Activated CD8-positive, alpha-beta memory T cell treated with anti-CD3 and anti-CD28 coated beads for 36 hours (primary cell): ENCODE measurements around the gene INS. TPM values are rescaled to one million over a fixed set of nuclear protein-coding genes. Genes with fewer than 3 reads are reported as not detected.

Experiments
- CTCF ChIA-PET: fragments of 350-600 bp; sonication (Branson Sonifier 250); formaldehyde crosslinking; loops from one replicate; lab custom pipeline; 2021; ENCODE audit warnings: antibody characterized with exemption; lab: Charles Lee
- POLR2A ChIA-PET: fragments of 350-600 bp; sonication (Branson Sonifier 250); formaldehyde crosslinking; loops from one replicate; lab custom pipeline; 2021; ENCODE audit warnings: antibody characterized with exemption; lab: Charles Lee
- total RNA-seq, 2 experiments: library from RNA; stranded (reverse); gene quantifications; one replicate each; pipeline ENCODE4 v1.2.3, GENCODE V29; 2021

Gene INS
- total RNA-seq, 2 experiments from 2014 or later = not detected

DNA sequence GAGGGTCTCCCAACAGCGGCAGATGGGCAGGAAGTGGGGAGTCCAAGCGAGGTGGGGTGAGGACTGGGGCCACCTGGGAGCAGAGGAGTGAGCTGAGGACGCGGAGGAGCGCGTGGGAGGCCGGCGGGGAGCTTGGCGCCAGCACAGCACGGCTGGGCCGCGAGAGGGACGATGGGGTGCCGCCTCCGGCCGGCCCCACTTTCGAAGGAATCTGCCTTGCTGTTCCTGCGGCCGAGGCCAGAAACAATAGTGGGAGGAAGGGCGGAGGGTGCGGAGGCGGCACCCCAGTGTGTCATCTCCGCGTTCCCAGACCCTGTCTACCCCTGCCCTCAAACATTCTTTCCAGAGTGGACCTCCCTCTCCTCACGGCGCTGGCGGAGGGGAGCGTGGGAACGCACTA lies 5.5 kb downstream of the INS start:
- POLR2A ChIA-PET = no interaction called here
- CTCF ChIA-PET = interaction anchor here (1.3 to 16.3 kb wide), 8 partner anchors 8 to 505 kb away, joined by 3 to 444 read pairs (median 10); no protein-coding TSS in a partner anchor

GRCh38 chr11:2154889-2155288 lies 6.1 kb downstream of the INS start:
- ChIA-PET CTCF (interaction anchor here (1.3 to 16.3 kb wide), 6 partner anchors 13 to 461 kb away, joined by 3 to 444 read pairs (median 7); no protein-coding TSS in a partner anchor), POLR2A (no interaction called here)

GRCh38 chr11:2154195-2154585 lies 6.8 kb downstream of the INS start:
- ChIA-PET CTCF (interaction anchor here (0.9 to 16.3 kb wide), 10 partner anchors 11 to 460 kb away, joined by 3 to 444 read pairs (median 3); partner anchors contain the start of gene SYT8), POLR2A (no interaction called here)

DNA sequence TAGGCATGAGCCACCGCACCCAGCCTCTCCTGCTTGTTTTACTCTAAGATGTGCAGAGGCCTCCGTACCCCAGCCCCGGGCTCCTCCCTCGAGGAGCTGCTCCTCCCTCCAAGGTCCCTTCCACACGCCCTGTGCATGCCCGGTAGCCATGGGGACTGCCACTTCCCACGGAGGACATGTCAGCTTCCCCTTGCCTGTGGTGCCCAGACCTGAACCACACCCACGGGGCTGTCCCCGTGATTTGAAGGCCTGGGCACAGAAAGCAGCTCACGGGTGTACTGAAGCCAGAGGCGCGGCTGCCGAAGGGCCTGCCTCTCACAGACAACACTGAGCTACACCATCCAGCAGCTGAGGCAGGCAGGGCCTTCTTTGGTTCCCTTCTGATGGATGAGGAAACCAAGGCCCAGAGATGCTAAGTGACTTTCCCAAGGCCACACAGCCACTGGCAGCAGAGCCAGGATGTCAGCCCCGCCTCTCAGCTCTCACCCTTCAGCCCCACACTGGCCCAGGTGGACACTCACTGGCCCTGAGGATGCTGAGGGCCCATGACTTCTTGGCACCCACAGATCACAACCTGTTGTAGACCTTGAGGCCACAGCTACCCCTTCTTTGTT lies 7.3 kb downstream of the INS start:
- CTCF ChIA-PET = interaction anchor here (0.9 to 16.3 kb wide), 13 partner anchors 12 to 460 kb away, joined by 3 to 444 read pairs (median 3); partner anchors contain the start of gene SYT8
- POLR2A ChIA-PET = no interaction called here

DNA sequence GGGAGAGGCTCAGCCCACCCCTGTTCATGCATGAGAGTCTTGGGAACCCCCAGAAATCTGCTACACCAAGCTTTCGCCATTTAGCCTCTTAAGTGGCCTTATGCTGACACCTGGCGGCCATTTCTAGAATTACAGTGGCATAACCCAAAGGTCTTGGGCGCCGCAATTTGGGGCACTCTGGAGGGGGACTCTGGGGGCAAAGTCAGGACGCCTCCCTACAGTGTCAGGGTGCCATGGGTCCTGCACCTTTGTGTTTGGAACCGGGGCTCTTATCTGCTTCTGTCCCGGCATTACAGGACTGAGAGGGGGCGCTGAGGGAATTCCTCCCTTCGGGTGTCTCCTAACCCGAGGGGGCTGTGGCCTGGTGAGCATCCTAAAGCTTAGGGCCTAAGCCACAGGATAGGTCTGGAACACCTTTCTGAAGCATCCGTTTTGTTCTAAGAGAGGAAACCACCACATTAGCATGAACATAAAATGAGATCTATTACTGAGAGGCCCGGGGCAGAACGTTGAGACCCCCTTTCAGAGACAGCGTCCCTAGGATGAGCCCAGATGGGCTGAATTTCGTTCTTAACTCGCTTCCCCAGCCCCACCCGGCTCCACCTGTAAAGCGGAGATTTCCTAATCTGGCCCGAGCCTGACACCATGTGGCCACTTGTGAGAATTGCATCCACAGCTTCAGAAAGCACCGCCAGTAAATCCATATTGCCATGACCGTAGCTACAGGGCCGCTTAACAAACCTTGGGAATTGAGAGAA lies 9.3 kb downstream of the INS start:
- POLR2A ChIA-PET = interaction anchor here (0.7 kb wide), 1 partner anchor 116 kb away, joined by 4 read pairs; no protein-coding TSS in a partner anchor
- CTCF ChIA-PET = interaction anchor here (0.6 to 16.3 kb wide), 49 partner anchors 9 to 499 kb away, joined by 3 to 444 read pairs (median 4); partner anchors contain the start of genes C11orf21, IGF2, INS and SYT8

- POLR2A ChIA-PET = no interaction called here
- CTCF ChIA-PET = interaction anchor here (0.7 to 16.3 kb wide), 33 partner anchors 13 to 497 kb away, joined by 3 to 444 read pairs (median 5); partner anchors contain the start of genes C11orf21, IGF2, SYT8 and TSPAN32
Observed at GRCh38 chr11:2149864-2150847, 10.9 kb downstream of the INS start.

DNA sequence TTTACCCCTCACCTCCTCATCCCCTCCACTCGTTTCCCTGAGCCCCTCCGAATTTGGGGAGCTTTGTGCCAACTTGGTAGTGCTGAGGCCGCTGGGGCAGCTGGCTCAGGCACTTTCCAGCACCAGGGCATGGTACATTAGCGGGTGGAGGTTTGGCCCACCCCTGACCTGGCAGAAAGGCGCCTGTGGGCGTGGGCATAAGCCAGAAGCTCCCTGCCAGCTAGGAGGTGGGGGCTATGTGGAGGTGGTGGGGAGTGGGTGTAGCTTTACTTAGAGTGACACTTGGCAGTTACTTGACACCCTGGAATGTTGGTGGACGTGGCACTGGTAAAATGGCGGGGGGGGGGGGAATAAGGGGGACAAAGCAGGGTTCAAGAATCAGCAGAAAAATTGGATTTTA lies 11.5 kb downstream of the INS start:
- ChIA-PET CTCF (interaction anchor here (0.7 to 16.3 kb wide), 11 partner anchors 13 to 456 kb away, joined by 3 to 444 read pairs (median 5); partner anchors contain the start of gene IGF2), POLR2A (no interaction called here)

DNA sequence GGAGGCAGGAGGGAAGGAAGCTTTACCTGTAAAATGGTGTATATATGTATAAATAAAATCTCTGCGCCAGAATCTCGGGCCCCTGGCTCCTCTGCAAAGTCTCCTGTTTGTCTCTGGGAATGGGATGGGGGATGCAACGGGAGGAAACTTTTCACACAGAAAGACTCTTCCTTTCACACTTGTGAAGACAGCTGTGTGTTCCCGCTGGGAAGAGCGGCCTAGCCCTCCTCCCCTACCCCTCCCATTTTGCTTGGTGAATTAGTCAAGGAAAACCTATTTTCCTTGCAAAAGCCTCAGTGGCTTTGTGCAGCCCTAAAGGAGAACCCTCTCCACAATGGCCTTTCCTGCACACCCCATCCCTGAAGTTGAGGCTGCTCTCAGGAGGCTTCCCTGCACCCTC lies 12.4 kb downstream of the INS start:
- POLR2A ChIA-PET = interaction anchor here (1.0 kb wide), 1 partner anchor 114 kb away, joined by 3 read pairs; no protein-coding TSS in a partner anchor

GRCh38 chr11:2147391-2147790 lies 13.6 kb downstream of the INS start:
- ChIA-PET CTCF (interaction anchor here (1.4 to 16.3 kb wide), 5 partner anchors 9 to 495 kb away, joined by 3 to 444 read pairs (median 4); no protein-coding TSS in a partner anchor), POLR2A (no interaction called here)

More for the DNA sequence above, 12.4 kb downstream of the INS start:
- CTCF ChIA-PET = interaction anchor here (1.4 to 16.3 kb wide), 6 partner anchors 8 to 496 kb away, joined by 3 to 444 read pairs (median 6); partner anchors contain the start of gene IGF2

- ChIA-PET POLR2A (no interaction called here), CTCF (interaction anchor here (1.4 to 16.3 kb wide), 3 partner anchors 20 to 493 kb away, joined by 3 to 444 read pairs (median 3); no protein-coding TSS in a partner anchor)
Observed at GRCh38 chr11:2146051-2146450, 15.0 kb downstream of the INS start.

DNA sequence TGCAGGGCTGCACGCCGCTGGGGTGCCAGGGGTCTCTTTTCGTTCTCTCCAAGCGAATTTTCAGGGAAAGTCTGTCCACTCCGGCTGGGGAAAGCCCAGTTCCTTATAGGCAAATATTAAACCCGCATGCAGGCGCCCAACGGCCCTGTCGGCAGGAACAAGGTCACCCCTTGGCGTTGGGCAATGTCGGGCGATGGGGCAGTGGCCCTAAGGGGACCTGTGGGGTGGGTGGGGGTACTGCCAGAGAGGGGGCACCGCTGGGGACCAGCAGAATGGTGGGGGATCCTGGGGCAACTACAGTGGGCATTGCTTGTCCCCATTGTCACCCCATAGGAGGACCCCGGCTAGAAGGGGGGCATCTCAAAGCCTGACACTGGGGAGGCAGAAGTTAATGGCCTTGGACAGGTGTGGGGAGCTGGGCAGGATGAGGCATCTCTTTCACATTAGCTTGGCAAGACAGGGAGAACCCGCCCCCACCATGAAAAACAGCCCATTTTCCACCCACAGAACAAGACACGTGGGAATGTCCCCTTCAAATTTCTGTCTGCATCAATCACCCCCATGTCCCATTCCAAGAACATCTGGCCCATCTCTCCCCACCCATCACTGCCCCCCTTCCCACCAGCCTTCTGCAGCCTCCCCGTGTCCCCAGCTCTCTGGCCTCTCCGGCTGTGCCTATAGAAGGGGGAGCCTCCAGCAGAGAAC lies 16.3 kb downstream of the INS start:
- ChIA-PET CTCF (interaction anchor here (0.7 to 16.3 kb wide), 2 partner anchors 111 to 294 kb away, joined by 3 to 444 read pairs; no protein-coding TSS in a partner anchor), POLR2A (interaction anchor here (0.7 kb wide), 1 partner anchor 9 kb away, joined by 3 read pairs; no protein-coding TSS in a partner anchor)

- ChIA-PET CTCF (interaction anchor here (0.7 to 16.3 kb wide), 5 partner anchors 8 to 293 kb away, joined by 3 to 444 read pairs (median 3); no protein-coding TSS in a partner anchor), POLR2A (interaction anchor here (0.7 kb wide), 1 partner anchor 9 kb away, joined by 3 read pairs; no protein-coding TSS in a partner anchor)
Observed at GRCh38 chr11:2143799-2144543, 17.0 kb downstream of the INS start.

- ChIA-PET POLR2A (no interaction called here), CTCF (interaction anchor here (0.7 to 16.3 kb wide), 5 partner anchors 8 to 110 kb away, joined by 3 to 444 read pairs (median 7); no protein-coding TSS in a partner anchor)
Observed at GRCh38 chr11:2143477-2143798, 17.6 kb downstream of the INS start.

GRCh38 chr11:2142762-2143202 lies 18.2 kb downstream of the INS start:
- ChIA-PET POLR2A (no interaction called here), CTCF (interaction anchor here (1.0 to 16.3 kb wide), 4 partner anchors 9 to 109 kb away, joined by 3 to 444 read pairs (median 14); no protein-coding TSS in a partner anchor)

GRCh38 chr11:2142300-2142759 lies 18.7 kb downstream of the INS start:
- ChIA-PET CTCF (interaction anchor here (0.6 to 16.3 kb wide), 5 partner anchors 9 to 109 kb away, joined by 3 to 444 read pairs (median 7); no protein-coding TSS in a partner anchor), POLR2A (no interaction called here)
